ENCODE measurements around the gene RBPJ. TPM values are rescaled to one million over a fixed set of nuclear protein-coding genes. Genes with fewer than 3 reads are reported as not detected.

Gene RBPJ
- total RNA-seq, 6 experiments from 2014 or later: 60.9 to 71.7 (median 69.0) TPM

- Mint-ChIP-seq H3K4me3 (no peak overlapping the region), H3K4me1 (ENCODE audit: low read depth) (peaks cover 74% of the 10 kb centered on the region), H3K27me3 (ENCODE audit: insufficient read depth) (no peaks in the 10 kb centered on the region), H3K9me3 (no peaks in the 10 kb centered on the region), H3K27ac (peak overlapping the region; percentile 81; the same call in 1 of the 2 replicates), H3K36me3 (ENCODE audit: low read depth) (peaks cover 12% of the 10 kb centered on the region; the same call in 1 of the 2 replicates)
- DNase-seq: no peak
- TF ChIP-seq CTCF (IDR thresholded peaks at IDR 0.05): no peak
These were observed 47.0 kb downstream of the RBPJ start for GRCh38 chr4:26367811-26368210.

GRCh38 chr4:26368685-26369084 lies 47.9 kb downstream of the RBPJ start:
- peaks cover 12% of the 10 kb centered on the region; the same call in 1 of the 2 replicates for H3K36me3 Mint-ChIP-seq (ENCODE audit: low read depth)
- peak overlapping the region; percentile 81 for H3K27ac Mint-ChIP-seq

GRCh38 chr4:26369132-26369531 lies 48.3 kb downstream of the RBPJ start:
- DNase-seq: no peak
- peak overlapping the region; percentile 81 for H3K27ac Mint-ChIP-seq

More at GRCh38 chr4:26368685-26369084, 47.9 kb downstream of the RBPJ start:
- H3K27me3 Mint-ChIP-seq (ENCODE audit: insufficient read depth): no peaks in the 10 kb centered on the region
- H3K9me3 Mint-ChIP-seq: no peaks in the 10 kb centered on the region
- peaks cover 80% of the 10 kb centered on the region for H3K4me1 Mint-ChIP-seq (ENCODE audit: low read depth)
- peak; percentile 30 for DNase-seq
- H3K4me3 Mint-ChIP-seq: peak overlapping the region; percentile 43; the same call in 1 of the 2 replicates
- no peak for TF ChIP-seq CTCF (IDR thresholded peaks at IDR 0.05)

GRCh38 chr4:26369581-26369980 lies 48.8 kb downstream of the RBPJ start:
- no peaks in the 10 kb centered on the region for H3K27me3 Mint-ChIP-seq (ENCODE audit: insufficient read depth)
- peak overlapping the region; percentile 81 for H3K27ac Mint-ChIP-seq
- peaks cover 74% of the 10 kb centered on the region for H3K4me1 Mint-ChIP-seq (ENCODE audit: low read depth)
- H3K4me3 Mint-ChIP-seq: peak overlapping the region; percentile 44; the same call in 1 of the 2 replicates
- peaks cover 12% of the 10 kb centered on the region; the same call in 1 of the 2 replicates for H3K36me3 Mint-ChIP-seq (ENCODE audit: low read depth)
- DNase-seq: no peak
- H3K9me3 Mint-ChIP-seq: no peaks in the 10 kb centered on the region
- TF ChIP-seq CTCF (IDR thresholded peaks at IDR 0.05): no peak

More at GRCh38 chr4:26369132-26369531, 48.3 kb downstream of the RBPJ start:
- Mint-ChIP-seq H3K36me3 (ENCODE audit: low read depth) (peaks cover 12% of the 10 kb centered on the region; the same call in 1 of the 2 replicates), H3K4me1 (ENCODE audit: low read depth) (peaks cover 78% of the 10 kb centered on the region), H3K9me3 (no peaks in the 10 kb centered on the region), H3K4me3 (peak overlapping the region; percentile 43; the same call in 1 of the 2 replicates), H3K27me3 (ENCODE audit: insufficient read depth) (no peaks in the 10 kb centered on the region)
- TF ChIP-seq CTCF (IDR thresholded peaks at IDR 0.05): no peak

GRCh38 chr4:26372076-26372475 lies 51.3 kb downstream of the RBPJ start:
- TF ChIP-seq CTCF (IDR thresholded peaks at IDR 0.05): no peak
- peak overlapping the region; percentile 77 for H3K27ac Mint-ChIP-seq
- no peak for DNase-seq
- H3K4me1 Mint-ChIP-seq (ENCODE audit: low read depth): peaks cover 71% of the 10 kb centered on the region
- peaks cover 12% of the 10 kb centered on the region; the same call in 1 of the 2 replicates for H3K36me3 Mint-ChIP-seq (ENCODE audit: low read depth)
- H3K9me3 Mint-ChIP-seq: no peaks in the 10 kb centered on the region
- no peaks in the 10 kb centered on the region for H3K27me3 Mint-ChIP-seq (ENCODE audit: insufficient read depth)
- H3K4me3 Mint-ChIP-seq: no peak overlapping the region
